Loucy (cell line): Measurements from ENCODE around the gene EXOSC7.

Experiments
- H2AFZ ChIP-seq: fragments of 200-600 bp; sonication (generic); 2 replicates; pipeline ENCODE4 v1.6.0; 2016; ENCODE audit warnings: antibody characterized with exemption, mild to moderate bottlenecking, low read length, moderate library complexity
- H3F3A ChIP-seq: fragments of 200-600 bp; 2 replicates; pipeline ENCODE4 v1.6.0; 2016; ENCODE audit warnings: antibody characterized with exemption, low read depth, mild to moderate bottlenecking
- H3K27me3 ChIP-seq: fragments of 200-600 bp; sonication (generic); 2 replicates; pipeline ENCODE4 v1.6.1; 2014; ENCODE audit warnings: low read length, mild to moderate bottlenecking; ENCODE audit not compliant: insufficient read depth, poor library complexity, severe bottlenecking
- H3K36me3 ChIP-seq: fragments of 200-600 bp; sonication (generic); 2 replicates; pipeline ENCODE4 v1.6.1; 2016; ENCODE audit warnings: low read length; ENCODE audit not compliant: insufficient read depth
- H3K4me1 ChIP-seq: fragments of 200-600 bp; sonication (generic); 2 replicates; pipeline ENCODE4 v1.5.1; 2014; ENCODE audit warnings: low read length, mild to moderate bottlenecking; ENCODE audit not compliant: insufficient read depth, poor library complexity, severe bottlenecking
- H3K4me2 ChIP-seq: fragments of 200-600 bp; sonication (generic); 2 replicates; pipeline ENCODE4 v1.6.0; 2014; ENCODE audit warnings: antibody characterized with exemption, low read length, low read depth, mild to moderate bottlenecking; ENCODE audit not compliant: poor library complexity, severe bottlenecking
- H3K4me3 ChIP-seq: fragments of 200-600 bp; sonication (generic); 2 replicates; pipeline ENCODE4 v1.5.1; 2014; ENCODE audit warnings: low read length, mild to moderate bottlenecking, mixed read lengths; ENCODE audit not compliant: poor library complexity, severe bottlenecking
- H3K79me2 ChIP-seq: fragments of 200-600 bp; sonication (generic); 2 replicates; pipeline ENCODE4 v1.6.1; 2014; ENCODE audit warnings: low read length; ENCODE audit not compliant: insufficient read depth
- H3K9ac ChIP-seq: fragments of 200-600 bp; sonication (generic); 2 replicates; pipeline ENCODE4 v1.6.0; 2014; ENCODE audit warnings: mild to moderate bottlenecking, low read depth, low read length, moderate library complexity; ENCODE audit not compliant: poor library complexity, severe bottlenecking
- H3K9me2 ChIP-seq: fragments of 200-600 bp; sonication (generic); replicated peaks from 2 replicates; pipeline ENCODE4 v1.6.1; 2016; ENCODE audit warnings: low read depth, low read length, mixed read lengths
- H3K9me3 ChIP-seq: fragments of 200-600 bp; sonication (generic); 2 replicates; pipeline ENCODE4 v1.6.1; 2014; ENCODE audit warnings: mild to moderate bottlenecking, antibody characterized with exemption, low read length, low read depth; ENCODE audit not compliant: insufficient read depth
- H4K20me1 ChIP-seq: fragments of 200-600 bp; sonication (generic); 2 replicates; pipeline ENCODE4 v1.6.0; 2014; ENCODE audit warnings: antibody characterized with exemption, low read length, mild to moderate bottlenecking; ENCODE audit not compliant: insufficient read depth, poor library complexity, severe bottlenecking
- EZH2phosphoT487 ChIP-seq: fragments of 200-600 bp; IDR thresholded peaks from 2 replicates; pipeline ENCODE4 v1.6.1; 2018; ENCODE audit warnings: antibody characterized with exemption, mild to moderate bottlenecking, moderate library complexity, borderline replicate concordance
- TF ChIP-seq, protein P1 (sequence below): fragments of 200-600 bp; sonication (generic); conservative IDR thresholded peaks from 2 replicates; pipeline ENCODE4 v1.5.1; 2014; ENCODE audit warnings: mild to moderate bottlenecking, antibody characterized with exemption, low read length

Gene EXOSC7

GRCh38 chr3:44955917-44956316 lies 20.1 kb upstream of the EXOSC7 start:
- H3K4me3 ChIP-seq: no peak overlapping the region
- H2AFZ ChIP-seq: no peak overlapping the region
- H3K4me1 ChIP-seq: peaks cover under 1% of the 10 kb centered on the region
- H3K4me2 ChIP-seq: no peak overlapping the region
- H3K9me2 ChIP-seq: no peaks in the 10 kb centered on the region
- H3K27me3 ChIP-seq: no peaks in the 10 kb centered on the region
- no peaks in the 10 kb centered on the region for H3K9me3 ChIP-seq
- no peak for TF ChIP-seq EZH2phosphoT487
- TF ChIP-seq, protein P1, sequence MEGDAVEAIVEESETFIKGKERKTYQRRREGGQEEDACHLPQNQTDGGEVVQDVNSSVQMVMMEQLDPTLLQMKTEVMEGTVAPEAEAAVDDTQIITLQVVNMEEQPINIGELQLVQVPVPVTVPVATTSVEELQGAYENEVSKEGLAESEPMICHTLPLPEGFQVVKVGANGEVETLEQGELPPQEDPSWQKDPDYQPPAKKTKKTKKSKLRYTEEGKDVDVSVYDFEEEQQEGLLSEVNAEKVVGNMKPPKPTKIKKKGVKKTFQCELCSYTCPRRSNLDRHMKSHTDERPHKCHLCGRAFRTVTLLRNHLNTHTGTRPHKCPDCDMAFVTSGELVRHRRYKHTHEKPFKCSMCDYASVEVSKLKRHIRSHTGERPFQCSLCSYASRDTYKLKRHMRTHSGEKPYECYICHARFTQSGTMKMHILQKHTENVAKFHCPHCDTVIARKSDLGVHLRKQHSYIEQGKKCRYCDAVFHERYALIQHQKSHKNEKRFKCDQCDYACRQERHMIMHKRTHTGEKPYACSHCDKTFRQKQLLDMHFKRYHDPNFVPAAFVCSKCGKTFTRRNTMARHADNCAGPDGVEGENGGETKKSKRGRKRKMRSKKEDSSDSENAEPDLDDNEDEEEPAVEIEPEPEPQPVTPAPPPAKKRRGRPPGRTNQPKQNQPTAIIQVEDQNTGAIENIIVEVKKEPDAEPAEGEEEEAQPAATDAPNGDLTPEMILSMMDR: no peak
- no peaks in the 10 kb centered on the region for H3F3A ChIP-seq
- peaks cover 51% of the 10 kb centered on the region; the same call in 1 of the 2 replicates for H3K36me3 ChIP-seq
- H4K20me1 ChIP-seq: peaks cover under 1% of the 10 kb centered on the region
- H3K9ac ChIP-seq: no peak overlapping the region
- H3K79me2 ChIP-seq: peaks cover 16% of the 10 kb centered on the region; the same call in 1 of the 2 replicates

GRCh38 chr3:44957986-44958385 lies 18.1 kb upstream of the EXOSC7 start:
- H3K36me3 ChIP-seq: peaks cover 51% of the 10 kb centered on the region; the same call in 1 of the 2 replicates
- H2AFZ ChIP-seq: no peak overlapping the region
- H3K9me3 ChIP-seq: no peaks in the 10 kb centered on the region
- TF ChIP-seq, protein P1: no peak
- TF ChIP-seq EZH2phosphoT487: no peak
- H3K79me2 ChIP-seq: peaks cover 33% of the 10 kb centered on the region
- H3K4me1 ChIP-seq: peaks cover 8% of the 10 kb centered on the region
- no peaks in the 10 kb centered on the region for H4K20me1 ChIP-seq
- no peak overlapping the region for H3K4me3 ChIP-seq
- H3F3A ChIP-seq: no peaks in the 10 kb centered on the region
- H3K27me3 ChIP-seq: no peaks in the 10 kb centered on the region
- H3K9ac ChIP-seq: no peak overlapping the region
- no peaks in the 10 kb centered on the region for H3K9me2 ChIP-seq
- no peak overlapping the region for H3K4me2 ChIP-seq

DNA sequence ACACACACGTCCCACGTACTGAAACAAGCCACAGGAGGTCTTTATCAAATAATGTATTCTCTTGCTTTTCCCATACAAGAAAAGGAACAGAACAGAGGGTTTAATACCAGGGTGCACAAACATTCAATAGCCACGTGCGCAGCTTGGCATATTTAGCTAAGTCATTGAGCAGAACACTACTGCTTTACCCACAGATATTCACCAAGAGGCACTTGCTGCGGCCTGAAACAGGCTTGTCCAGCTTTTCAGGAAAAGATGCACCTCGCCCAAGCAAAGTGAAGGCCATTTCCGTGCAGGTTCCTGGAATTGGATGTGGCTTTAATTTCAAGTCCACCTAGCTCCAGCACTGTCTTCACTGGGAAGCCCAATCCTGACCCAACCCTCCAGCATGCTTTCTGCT lies 17.7 kb upstream of the EXOSC7 start:
- peaks cover 9% of the 10 kb centered on the region for H3K4me1 ChIP-seq
- H2AFZ ChIP-seq: no peak overlapping the region
- H3K36me3 ChIP-seq: peaks cover 47% of the 10 kb centered on the region; the same call in 1 of the 2 replicates
- H3K4me3 ChIP-seq: no peak overlapping the region
- H3K27me3 ChIP-seq: no peaks in the 10 kb centered on the region
- no peaks in the 10 kb centered on the region for H4K20me1 ChIP-seq
- H3K9me2 ChIP-seq: no peaks in the 10 kb centered on the region
- no peaks in the 10 kb centered on the region for H3F3A ChIP-seq
- no peak overlapping the region for H3K9ac ChIP-seq
- no peaks in the 10 kb centered on the region for H3K9me3 ChIP-seq
- peaks cover 37% of the 10 kb centered on the region for H3K79me2 ChIP-seq
- TF ChIP-seq EZH2phosphoT487: no peak
- TF ChIP-seq, protein P1: no peak
- H3K4me2 ChIP-seq: no peak overlapping the region
